Testis (tissue), 2 donors: ENCODE measurements around the gene BCOR.

Experiments used
- POLR2A ChIP-seq: fragments of 450-650 bp; IDR thresholded peaks from one replicate; pipeline ENCODE4 v1.6.1; 2017; ENCODE audit warnings: antibody characterized with exemption, mild to moderate bottlenecking, moderate library complexity
- TF ChIP-seq, protein P1 (sequence below), 3 experiments: fragments of 450-650 bp in 2 of 3; fragments of 200-600 bp in 1 of 3; sonication (generic) in 1 of 3; IDR thresholded peaks; one replicate each; pipeline ENCODE4 v1.5.1; 2016 to 2019; ENCODE audit warnings: antibody characterized with exemption in 3 of 3, mild to moderate bottlenecking in 2 of 3, moderate library complexity in 1 of 3

DNA sequence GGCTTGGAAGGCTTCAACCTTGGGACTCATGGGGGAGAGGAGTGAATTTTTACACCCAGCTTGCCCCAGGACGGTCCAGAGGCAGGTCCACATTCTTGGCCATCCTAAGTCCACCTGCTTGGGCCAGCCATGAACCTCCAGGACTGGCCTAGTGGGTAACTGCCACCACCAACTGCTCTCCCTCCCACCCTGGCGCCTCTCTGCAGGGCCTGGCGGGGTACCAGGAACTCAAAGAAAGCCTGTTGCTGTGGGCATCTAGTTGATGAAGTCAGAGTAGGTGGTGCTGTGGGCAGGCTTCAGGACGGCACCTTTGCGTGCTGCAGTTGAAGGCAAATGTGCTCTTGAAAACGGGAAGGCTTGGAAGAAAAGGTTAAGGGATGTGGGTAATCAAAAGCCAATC, 12.0 kb downstream of the BCOR start:
- TF ChIP-seq, protein P1, sequence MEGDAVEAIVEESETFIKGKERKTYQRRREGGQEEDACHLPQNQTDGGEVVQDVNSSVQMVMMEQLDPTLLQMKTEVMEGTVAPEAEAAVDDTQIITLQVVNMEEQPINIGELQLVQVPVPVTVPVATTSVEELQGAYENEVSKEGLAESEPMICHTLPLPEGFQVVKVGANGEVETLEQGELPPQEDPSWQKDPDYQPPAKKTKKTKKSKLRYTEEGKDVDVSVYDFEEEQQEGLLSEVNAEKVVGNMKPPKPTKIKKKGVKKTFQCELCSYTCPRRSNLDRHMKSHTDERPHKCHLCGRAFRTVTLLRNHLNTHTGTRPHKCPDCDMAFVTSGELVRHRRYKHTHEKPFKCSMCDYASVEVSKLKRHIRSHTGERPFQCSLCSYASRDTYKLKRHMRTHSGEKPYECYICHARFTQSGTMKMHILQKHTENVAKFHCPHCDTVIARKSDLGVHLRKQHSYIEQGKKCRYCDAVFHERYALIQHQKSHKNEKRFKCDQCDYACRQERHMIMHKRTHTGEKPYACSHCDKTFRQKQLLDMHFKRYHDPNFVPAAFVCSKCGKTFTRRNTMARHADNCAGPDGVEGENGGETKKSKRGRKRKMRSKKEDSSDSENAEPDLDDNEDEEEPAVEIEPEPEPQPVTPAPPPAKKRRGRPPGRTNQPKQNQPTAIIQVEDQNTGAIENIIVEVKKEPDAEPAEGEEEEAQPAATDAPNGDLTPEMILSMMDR (IDR thresholded peaks at IDR 0.05): no peak
- no peak for TF ChIP-seq POLR2A
